ENCODE measurements around the gene STRN3. TPM values are rescaled to one million over a fixed set of nuclear protein-coding genes. Genes with fewer than 3 reads are reported as not detected.

Gene STRN3
- total and polyA plus RNA-seq, 2 of the 8 experiments (the other 6 are each of a cell fraction or from before 2014, with no cell fraction given) = 8.7 to 38.1 TPM

GRCh38 chr14:30869551-30870155 lies 156.5 kb downstream of the STRN3 start:
- peaks cover 6% of the 10 kb centered on the region; the same call in 1 of the 2 replicates for H3K23me2 ChIP-seq (ENCODE audit: low read depth, low read length)
- H2AK5ac ChIP-seq (ENCODE audit: low read depth, low read length) = no peak overlapping the region
- H3K36me3 ChIP-seq (ENCODE audit: control insufficient read depth in 2 of 4, insufficient read depth in 4 of 4, low read length in 3 of 4) = no peaks in the 10 kb centered on the region
- WGBS, 2 experiments (ENCODE audit: extremely low coverage in 1 of 2, insufficient coverage in 1 of 2, insufficient read length in 1 of 2, insufficient replicate concordance in 2 of 2, low coverage in 1 of 2, low lambda C conversion rate in 2 of 2, missing lambda C conversion rate in 1 of 2) = 83% methylated on average over 2 of the region's 2 CpGs; no CpG with 5 or more reads in 1 of the 2 experiments
- H2BK12ac ChIP-seq (ENCODE audit: low read depth, low read length) = no peak overlapping the region
- CTCF ChIA-PET (ENCODE audit: partially characterized antibody) = no interaction called here
- H3K23ac ChIP-seq (ENCODE audit: insufficient read length) = no peak overlapping the region
- no peaks in the 10 kb centered on the region for H4K20me1 ChIP-seq (replicated peaks in 1 of 2; ENCODE audit: control insufficient read depth in 1 of 2, insufficient read depth in 2 of 2, low read length in 2 of 2)
- no peak overlapping the region for H3K18ac ChIP-seq (ENCODE audit: extremely low read depth, low read length)
- H3K14ac ChIP-seq (ENCODE audit: insufficient read length) = no peak overlapping the region
- FAIRE-seq = no peak
- H2BK15ac ChIP-seq (ENCODE audit: low read length) = no peak overlapping the region
- POLR2A ChIA-PET (ENCODE audit: partially characterized antibody) = interaction anchor here (0.6 to 0.7 kb wide), 2 partner anchors 21 to 261 kb away, joined by 3 read pairs; no protein-coding TSS in a partner anchor
- no peaks in the 10 kb centered on the region for H3K79me1 ChIP-seq (ENCODE audit: low read depth, low read length)
- no peak overlapping the region for H3K4me2 ChIP-seq (ENCODE audit: insufficient read depth in 1 of 2, low read depth in 2 of 2, low read length in 2 of 2)
- no peak for DNase-seq (ENCODE audit: low read depth in 1 of 2, low spot score in 2 of 2)
- no peak overlapping the region for H4K8ac ChIP-seq (ENCODE audit: extremely low read depth, insufficient read depth, low read length)
- H3K9ac ChIP-seq (replicated peaks in 1 of 4; ENCODE audit: extremely low read depth in 1 of 4, low read depth in 3 of 4, low read length in 3 of 4) = no peak overlapping the region
- no peak overlapping the region for H4K91ac ChIP-seq (replicated peaks; ENCODE audit: insufficient read length, low read length)
- no peak overlapping the region for H3K56ac ChIP-seq (replicated peaks; ENCODE audit: insufficient read length, low read depth, low read length)
- H3K79me2 ChIP-seq (ENCODE audit: control insufficient read depth in 1 of 2, insufficient read depth in 2 of 2, low read length in 2 of 2) = no peaks in the 10 kb centered on the region
- no peak overlapping the region for H2BK120ac ChIP-seq (replicated peaks; ENCODE audit: low read depth, low read length)
- no peak overlapping the region for H2AFZ ChIP-seq (ENCODE audit: low read length)
- no peak overlapping the region for H2BK20ac ChIP-seq (ENCODE audit: low read length)
- no peak overlapping the region for H3K27ac ChIP-seq (ENCODE audit: low read depth, low read length)
- no peak overlapping the region for H2BK5ac ChIP-seq (ENCODE audit: low read depth, low read length)
- H3K27me3 ChIP-seq (replicated peaks in 1 of 4; ENCODE audit: control insufficient read depth in 3 of 4, extremely low read depth in 1 of 4, insufficient read depth in 3 of 4, low read length in 3 of 4) = peaks cover 4 to 18% (median 15%) of the 10 kb centered on the region in 4 experiments
- H3K4me3 ChIP-seq (ENCODE audit: extremely low read depth in 1 of 4, insufficient read depth in 2 of 4, low read depth in 3 of 4, low read length in 4 of 4) = no peak overlapping the region
- no peaks in the 10 kb centered on the region for H3K9me3 ChIP-seq (ENCODE audit: insufficient read depth in 2 of 2, low read depth in 1 of 2, low read length in 1 of 2)
- H3K4ac ChIP-seq (replicated peaks; ENCODE audit: insufficient read length, low read depth, low read length) = no peak overlapping the region
- no peak for TF ChIP-seq E2F6 (IDR thresholded peaks at IDR 0.05)
- TF ChIP-seq SIX5 (IDR thresholded peaks at IDR 0.05; ENCODE audit: low read depth, low read length) = no peak
- TF ChIP-seq SP4 (IDR thresholded peaks at IDR 0.05; ENCODE audit: low read length) = no peak
- TF ChIP-seq MAX (IDR thresholded peaks at IDR 0.05) = no peak
- TF ChIP-seq ATF3 (IDR thresholded peaks at IDR 0.05; ENCODE audit: insufficient read depth, low read depth, low read length) = no peak
- TF ChIP-seq SIN3A (conservative IDR thresholded peaks at IDR 0.05 in 1 of 2, IDR thresholded peaks at IDR 0.05 in 1 of 2; ENCODE audit: low read depth in 1 of 2, low read length in 2 of 2) = no peak
- peaks cover 0 to 15% (median 9%) of the 10 kb centered on the region in 4 experiments for H3K4me1 ChIP-seq (replicated peaks in 1 of 4; ENCODE audit: control insufficient read depth in 3 of 4, insufficient read depth in 4 of 4, low read length in 3 of 4)
- no peak overlapping the region for H4K5ac ChIP-seq (ENCODE audit: insufficient read length, low read depth, low read length)

All from H1 (cell line).